Peyer's patch (tissue), 4 donors: Measurements from ENCODE around the gene SGIP1. TPM values are rescaled to one million over a fixed set of nuclear protein-coding genes. Genes with fewer than 3 reads are reported as not detected.
"Not testable (repeated sequence)": the region's sequence is repeated elsewhere in the genome, so short reads cannot be mapped to it uniquely, and the experiment has no call there.

Experiments used
- DNase-seq, 3 donors: peaks; one replicate each; pipeline ENCODE4 v3.0.0-alpha.2; 2017 to 2019
- H3K27ac ChIP-seq, 4 donors: fragments of 200-600 bp; sonication (generic); one replicate each; pipeline ENCODE4 v1.5.1; 2016 to 2019
- H3K27me3 ChIP-seq, 2 donors: fragments of 200-600 bp; sonication (generic); one replicate each; pipeline ENCODE4 v1.5.1; 2019
- H3K36me3 ChIP-seq, 3 donors: fragments of 200-600 bp; sonication (generic); one replicate each; pipeline ENCODE4 v1.5.1; 2016 to 2019
- H3K4me1 ChIP-seq, 4 donors: fragments of 200-600 bp; sonication (generic); one replicate each; pipeline ENCODE4 v1.5.1; 2016 to 2019
- H3K4me3 ChIP-seq, 4 donors: fragments of 200-600 bp; sonication (generic); 1 replicate in 3 of 4; 2 replicates in 1 of 4; pipeline ENCODE4 v1.5.1; 2016 to 2019; ENCODE audit warnings: mild to moderate bottlenecking in 1 of 4
- H3K9me3 ChIP-seq, 4 donors: fragments of 200-600 bp; sonication (generic); one replicate each; pipeline ENCODE4 v1.5.1; 2016 to 2019; ENCODE audit warnings: mild to moderate bottlenecking in 1 of 4
- POLR2A ChIP-seq, 2 donors: fragments of 450-650 bp; IDR thresholded peaks; one replicate each; pipeline ENCODE4 v1.5.1; 2017; ENCODE audit warnings: antibody characterized with exemption in 2 of 2, mild to moderate bottlenecking in 2 of 2, moderate library complexity in 2 of 2
- total RNA-seq, 4 donors: library from RNA; depleted of rRNA; stranded (reverse); fragments of >200 nt; gene quantifications; one replicate each; pipeline ENCODE4 v1.1.0, GENCODE V29; 2016
- TF ChIP-seq, protein P1 (sequence below), 6 experiments: fragments of 450-650 bp in 4 of 6; fragments of 200-600 bp in 2 of 6; sonication (generic) in 1 of 6; IDR thresholded peaks; one replicate each; pipeline ENCODE4 v1.5.1; 2017 to 2019; ENCODE audit warnings: antibody characterized with exemption in 6 of 6, mild to moderate bottlenecking in 3 of 6, moderate library complexity in 1 of 6

The SGIP1 gene
- total RNA-seq, 4 donors from 2014 or later = 0.47 to 14.9 (median 5.8) TPM

DNA sequence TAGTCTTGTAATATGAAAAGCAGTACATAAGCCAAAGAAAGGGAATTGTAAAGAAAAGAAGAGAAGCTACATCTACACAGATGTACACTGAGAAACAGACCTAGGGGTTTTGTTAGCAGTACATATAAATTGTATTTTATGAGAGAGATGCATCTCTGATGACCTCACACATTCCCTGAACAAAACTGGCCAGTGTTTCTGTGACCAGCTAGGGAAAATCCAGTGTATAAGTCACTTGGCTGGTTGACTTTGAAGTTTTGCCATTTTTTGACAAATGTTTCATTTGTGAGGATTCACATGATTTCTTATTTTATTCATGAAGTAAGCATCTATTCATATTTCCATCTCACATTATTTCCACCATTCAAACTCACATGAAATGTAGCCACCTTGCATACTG, 190.0 kb downstream of the SGIP1 start:
- TF ChIP-seq POLR2A (IDR thresholded peaks at IDR 0.05) = no peak
- TF ChIP-seq, protein P1, sequence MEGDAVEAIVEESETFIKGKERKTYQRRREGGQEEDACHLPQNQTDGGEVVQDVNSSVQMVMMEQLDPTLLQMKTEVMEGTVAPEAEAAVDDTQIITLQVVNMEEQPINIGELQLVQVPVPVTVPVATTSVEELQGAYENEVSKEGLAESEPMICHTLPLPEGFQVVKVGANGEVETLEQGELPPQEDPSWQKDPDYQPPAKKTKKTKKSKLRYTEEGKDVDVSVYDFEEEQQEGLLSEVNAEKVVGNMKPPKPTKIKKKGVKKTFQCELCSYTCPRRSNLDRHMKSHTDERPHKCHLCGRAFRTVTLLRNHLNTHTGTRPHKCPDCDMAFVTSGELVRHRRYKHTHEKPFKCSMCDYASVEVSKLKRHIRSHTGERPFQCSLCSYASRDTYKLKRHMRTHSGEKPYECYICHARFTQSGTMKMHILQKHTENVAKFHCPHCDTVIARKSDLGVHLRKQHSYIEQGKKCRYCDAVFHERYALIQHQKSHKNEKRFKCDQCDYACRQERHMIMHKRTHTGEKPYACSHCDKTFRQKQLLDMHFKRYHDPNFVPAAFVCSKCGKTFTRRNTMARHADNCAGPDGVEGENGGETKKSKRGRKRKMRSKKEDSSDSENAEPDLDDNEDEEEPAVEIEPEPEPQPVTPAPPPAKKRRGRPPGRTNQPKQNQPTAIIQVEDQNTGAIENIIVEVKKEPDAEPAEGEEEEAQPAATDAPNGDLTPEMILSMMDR (IDR thresholded peaks at IDR 0.05) = no peak
- no peak overlapping the region for H3K4me3 ChIP-seq

DNA sequence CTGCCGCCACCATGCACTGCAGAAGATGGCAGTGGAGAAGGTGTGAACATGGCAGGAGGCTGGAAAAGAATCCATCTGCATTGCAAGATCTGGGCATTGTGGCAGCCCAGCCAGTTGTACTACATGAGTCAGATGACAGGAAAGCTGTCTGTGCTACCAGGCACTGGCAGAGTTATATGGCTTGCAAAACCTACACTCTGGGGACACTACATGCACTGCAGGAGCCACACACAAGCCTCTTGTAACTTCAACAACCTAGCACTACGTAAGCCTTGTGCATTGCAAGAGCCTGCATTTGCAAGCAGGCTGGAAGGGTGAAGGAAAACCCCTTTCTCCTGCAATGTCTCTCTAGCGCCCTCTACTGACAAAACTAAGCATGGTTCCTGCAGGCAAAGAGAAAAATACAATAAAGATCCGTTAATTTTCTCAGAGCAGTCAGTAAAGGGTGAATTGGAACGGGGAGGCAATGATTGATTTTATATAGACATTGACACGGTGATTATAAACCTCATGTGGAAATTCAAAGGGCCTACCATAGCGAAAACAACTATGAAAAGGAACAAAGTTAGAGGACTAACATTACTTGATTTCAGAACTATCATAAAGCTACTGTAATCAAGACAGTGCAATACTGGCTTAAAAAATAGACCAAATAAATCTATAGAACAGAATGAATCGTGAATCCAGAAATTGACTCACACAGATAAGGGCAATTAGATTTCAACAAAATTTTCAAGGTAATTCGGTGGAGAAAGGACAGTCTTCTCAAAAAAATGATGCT, 192.1 kb downstream of the SGIP1 start:
- Histone ChIP-seq H3K4me1 (no peaks in the 10 kb centered on the region), H3K4me3 (no peak overlapping the region), H3K9me3 (no peaks in the 10 kb centered on the region), H3K27ac (no peak overlapping the region), H3K36me3 (no peaks in the 10 kb centered on the region), H3K27me3 (no peaks in the 10 kb centered on the region)
- DNase-seq = peak in 1 of 3 donors; percentile 59
- TF ChIP-seq, protein P1 (IDR thresholded peaks at IDR 0.05) = peak; percentile 31 to 85 (median 70)
- TF ChIP-seq POLR2A (IDR thresholded peaks at IDR 0.05) = no peak

More for the DNA sequence above, 190.0 kb downstream of the SGIP1 start:
- Histone ChIP-seq H3K4me1 (no peaks in the 10 kb centered on the region), H3K27ac (no peak overlapping the region), H3K9me3 (no peaks in the 10 kb centered on the region), H3K36me3 (no peaks in the 10 kb centered on the region), H3K27me3 (no peaks in the 10 kb centered on the region)
- DNase-seq = no peak

DNA sequence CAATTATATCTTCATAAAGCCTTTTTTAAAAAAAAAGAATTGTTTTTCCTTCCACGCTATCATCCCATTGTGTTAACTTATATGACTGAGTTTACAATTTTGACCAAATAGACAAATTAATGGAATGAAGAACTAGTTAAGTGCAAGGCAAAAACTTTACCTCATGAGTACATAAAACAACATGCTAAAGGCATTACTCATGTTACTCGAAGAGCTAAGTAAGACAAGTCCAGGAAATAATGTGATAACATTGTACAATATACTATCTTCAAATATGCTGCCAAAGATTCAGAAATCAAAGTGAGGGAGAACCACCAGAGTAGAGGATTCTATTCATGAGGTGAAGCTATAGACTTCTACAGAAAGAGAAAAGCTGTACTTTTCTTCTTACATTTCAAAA, 194.1 kb downstream of the SGIP1 start:
- no peak for DNase-seq
- TF ChIP-seq POLR2A (IDR thresholded peaks at IDR 0.05) = no peak
- TF ChIP-seq, protein P1 (IDR thresholded peaks at IDR 0.05) = no peak

DNA sequence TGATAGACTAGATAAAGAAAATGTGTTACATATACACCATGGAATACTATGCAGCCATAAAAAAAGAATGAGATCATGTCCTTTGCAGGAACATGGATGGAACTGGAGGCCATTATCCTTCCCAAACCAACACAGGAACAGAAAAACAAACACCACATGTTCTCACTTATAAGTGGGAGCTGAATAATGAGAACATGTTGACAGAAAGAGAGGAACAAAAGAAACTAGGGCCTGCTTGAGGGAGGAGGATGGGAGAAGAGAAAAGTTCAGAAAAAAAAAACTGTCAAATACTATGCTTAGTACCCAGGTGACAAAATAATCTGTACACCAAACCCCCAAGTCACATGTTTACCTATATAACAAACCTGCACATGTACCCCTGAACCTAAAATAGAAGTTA, 194.8 kb downstream of the SGIP1 start:
- H3K27ac ChIP-seq, DNase-seq, H3K4me1 ChIP-seq, H3K36me3 ChIP-seq, H3K27me3 ChIP-seq, H3K9me3 ChIP-seq, H3K4me3 ChIP-seq: not testable (repeated sequence)

More for the DNA sequence above, 194.1 kb downstream of the SGIP1 start:
- H3K36me3 ChIP-seq = no peaks in the 10 kb centered on the region
- no peak overlapping the region for H3K4me3 ChIP-seq
- H3K27ac ChIP-seq = no peak overlapping the region
- no peaks in the 10 kb centered on the region for H3K4me1 ChIP-seq
- H3K27me3 ChIP-seq = no peaks in the 10 kb centered on the region
- H3K9me3 ChIP-seq = no peaks in the 10 kb centered on the region

DNA sequence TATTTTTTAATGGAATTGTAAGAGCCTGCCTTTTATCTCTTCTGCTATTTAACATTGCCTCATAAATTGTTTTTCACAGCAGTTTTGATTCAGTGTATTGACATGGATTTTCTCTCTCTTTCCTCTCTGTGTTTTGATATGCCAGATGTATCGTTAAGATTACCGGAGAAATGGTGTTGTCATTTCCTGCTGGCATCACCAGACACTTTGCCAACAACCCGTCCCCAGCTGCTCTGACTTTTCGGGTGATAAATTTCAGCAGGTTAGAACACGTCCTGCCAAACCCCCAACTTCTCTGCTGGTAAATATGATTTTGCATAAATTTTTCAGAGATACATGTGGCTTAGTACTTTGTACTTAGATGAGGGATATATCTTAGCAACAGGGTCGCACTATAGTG, 195.2 kb downstream of the SGIP1 start:
- H3K36me3 ChIP-seq = no peaks in the 10 kb centered on the region
- TF ChIP-seq, protein P1 (IDR thresholded peaks at IDR 0.05) = no peak
- no peak for TF ChIP-seq POLR2A (IDR thresholded peaks at IDR 0.05)
- H3K27me3 ChIP-seq = no peaks in the 10 kb centered on the region
- no peak overlapping the region for H3K27ac ChIP-seq
- DNase-seq = no peak
- no peak overlapping the region for H3K4me3 ChIP-seq
- no peaks in the 10 kb centered on the region for H3K9me3 ChIP-seq
- no peaks in the 10 kb centered on the region for H3K4me1 ChIP-seq

DNA sequence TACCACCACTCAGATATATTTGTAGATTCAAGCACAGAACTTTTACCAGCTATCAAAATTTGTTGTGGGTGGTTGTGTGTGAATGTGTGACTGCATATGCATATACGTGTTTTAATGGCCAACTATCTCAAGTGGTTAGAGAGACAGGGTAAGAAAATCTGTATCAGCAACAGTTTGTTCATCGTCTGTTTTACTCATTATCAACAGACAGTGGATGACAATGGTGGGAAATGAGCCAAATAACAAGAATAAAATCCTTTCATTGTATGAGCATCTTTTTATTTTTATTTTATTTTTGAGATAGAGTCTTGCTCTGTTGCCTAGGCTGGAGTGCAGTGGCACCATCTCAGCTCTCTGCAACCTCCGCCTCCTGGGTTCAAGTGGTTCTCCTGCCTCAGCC, 195.6 kb downstream of the SGIP1 start:
- no peak for TF ChIP-seq POLR2A (IDR thresholded peaks at IDR 0.05)
- TF ChIP-seq, protein P1 (IDR thresholded peaks at IDR 0.05) = no peak
- H3K27ac ChIP-seq = no peak overlapping the region

More for the DNA sequence above, 195.6 kb downstream of the SGIP1 start:
- H3K36me3 ChIP-seq = no peaks in the 10 kb centered on the region
- no peak overlapping the region for H3K4me3 ChIP-seq
- H3K4me1 ChIP-seq = no peaks in the 10 kb centered on the region
- H3K9me3 ChIP-seq = no peaks in the 10 kb centered on the region
- H3K27me3 ChIP-seq = no peaks in the 10 kb centered on the region
- no peak for DNase-seq
